Ovary (tissue), 9 donors: ENCODE results near the gene CCNB2. TPM values are rescaled to one million over a fixed set of nuclear protein-coding genes. Genes with fewer than 3 reads are reported as not detected.

Experiments
- DNase-seq, 5 donors: peaks; one replicate each; pipeline ENCODE4 v3.0.0-alpha.2; 2019 to 2020
- H3K27ac ChIP-seq, 2 donors: fragments of 200-600 bp; one replicate each; pipeline versions ENCODE4 v1.5.1 to v1.8.0; 2019 to 2022
- H3K27me3 ChIP-seq: fragments of 200-600 bp; one replicate; pipeline ENCODE4 v1.8.0; 2022
- H3K36me3 ChIP-seq: fragments of 200-600 bp; sonication (generic); one replicate; pipeline ENCODE4 v1.5.1; 2019
- H3K4me1 ChIP-seq: one replicate; pipeline ENCODE4 v1.8.1; 2013; ENCODE audit warnings: mild to moderate bottlenecking, moderate library complexity; ENCODE audit not compliant: insufficient read depth
- H3K4me3 ChIP-seq: fragments of 200-600 bp; sonication (generic); one replicate; pipeline ENCODE4 v1.5.1; 2017
- H3K9me3 ChIP-seq, 2 donors: fragments of 200-600 bp in 1 of 2; sonication (generic) in 1 of 2; one replicate each; pipeline versions ENCODE4 v1.5.1 to v1.8.1; 2013 to 2019; ENCODE audit warnings: mild to moderate bottlenecking in 1 of 2, moderate library complexity in 1 of 2
- EP300 ChIP-seq: sonication (generic); formaldehyde crosslinking; IDR thresholded peaks from one replicate; pipeline ENCODE4 v1.6.1; 2017; ENCODE audit warnings: antibody characterized with exemption
- POLR2A ChIP-seq: fragments of 450-650 bp; IDR thresholded peaks from one replicate; pipeline ENCODE4 v1.6.1; 2017; ENCODE audit warnings: antibody characterized with exemption, mild to moderate bottlenecking, moderate library complexity
- WGBS, 3 donors: extraction: QIAGEN DNeasy Blood & Tissue Kit in 1 of 3; methylation state at CpG; one replicate each; pipeline versions ENCODE4 v1.1.5 to v1.1.7; 2013 to 2017; 5-methylcytosine and 5-hydroxymethylcytosine counted together
- intact Hi-C, 4 donors: fragments of 100-400 bp; cut with DNase I; formaldehyde crosslinking; loops; one replicate each; pipeline versions ENCODE4 v1.11.0 to v1.15.1; 2022 to 2023
- polyA plus RNA-seq, 2 donors: library from polyadenylated mRNA; stranded (reverse); fragments of 200-250 nt in 1 of 2; fragments of 350-450 nt in 1 of 2; fragmentation: Illumina TruSeq in 1 of 2; extraction: RNeasy Lipid Tissue Mini Kit (QIAGEN cat#74804) in 1 of 2; gene quantifications; one replicate each; pipeline ENCODE4 v1.2.3, GENCODE V29; 2013 to 2014
- total RNA-seq, 7 donors: library from RNA; depleted of rRNA in 2 of 7; stranded (reverse); fragments of >200 nt in 2 of 7; fragmentation: NEBNext Ultra II Directional in 3 of 7; extraction: Animal tissue kit (Norgen Biotek cat#: 25700) in 3 of 7; gene quantifications; one replicate each; pipeline versions ENCODE4 v1.1.0 to v1.2.4, GENCODE V29; 2016 to 2023
- TF ChIP-seq, protein P1 (sequence below), 3 donors: fragments of 450-650 bp in 2 of 3; fragments of 200-600 bp in 1 of 3; IDR thresholded peaks; one replicate each; pipeline versions ENCODE4 v1.5.1 to v1.8.0; 2016 to 2022; ENCODE audit warnings: antibody characterized with exemption in 3 of 3, mild to moderate bottlenecking in 1 of 3
- donor health status: DM: no; HTN: no; CAD: no; lungs with moderate emphysema.
- donor health status: DM: no; HTN: no; CAD: no.
- donor health status: Bipolar disorder and iron deficiency.
- donor health status: DM: yes; HTN: yes; CAD: no.
- donor health status: DM: no; HTN: no; CAD: no.
- donor health status: DM: yes; HTN: yes; CAD: no.

The CCNB2 gene
- total and polyA plus RNA-seq, 9 donors, result 0.28 to 2.5 (median 0.61) TPM; not detected in 1

- no peak overlapping the region for H3K4me3 ChIP-seq
- intact Hi-C loops, result no loop called here
- H3K9me3 ChIP-seq, result no peaks in the 10 kb centered on the region
- H3K27ac ChIP-seq, result no peak overlapping the region
- 88 to 95% (median 93%) methylated on average over 1 of the region's 1 CpG for WGBS, 3 donors
- TF ChIP-seq EP300, result no peak
- TF ChIP-seq, protein P1, sequence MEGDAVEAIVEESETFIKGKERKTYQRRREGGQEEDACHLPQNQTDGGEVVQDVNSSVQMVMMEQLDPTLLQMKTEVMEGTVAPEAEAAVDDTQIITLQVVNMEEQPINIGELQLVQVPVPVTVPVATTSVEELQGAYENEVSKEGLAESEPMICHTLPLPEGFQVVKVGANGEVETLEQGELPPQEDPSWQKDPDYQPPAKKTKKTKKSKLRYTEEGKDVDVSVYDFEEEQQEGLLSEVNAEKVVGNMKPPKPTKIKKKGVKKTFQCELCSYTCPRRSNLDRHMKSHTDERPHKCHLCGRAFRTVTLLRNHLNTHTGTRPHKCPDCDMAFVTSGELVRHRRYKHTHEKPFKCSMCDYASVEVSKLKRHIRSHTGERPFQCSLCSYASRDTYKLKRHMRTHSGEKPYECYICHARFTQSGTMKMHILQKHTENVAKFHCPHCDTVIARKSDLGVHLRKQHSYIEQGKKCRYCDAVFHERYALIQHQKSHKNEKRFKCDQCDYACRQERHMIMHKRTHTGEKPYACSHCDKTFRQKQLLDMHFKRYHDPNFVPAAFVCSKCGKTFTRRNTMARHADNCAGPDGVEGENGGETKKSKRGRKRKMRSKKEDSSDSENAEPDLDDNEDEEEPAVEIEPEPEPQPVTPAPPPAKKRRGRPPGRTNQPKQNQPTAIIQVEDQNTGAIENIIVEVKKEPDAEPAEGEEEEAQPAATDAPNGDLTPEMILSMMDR (IDR thresholded peaks at IDR 0.05), result no peak
- TF ChIP-seq POLR2A, result no peak
- H3K4me1 ChIP-seq, result no peaks in the 10 kb centered on the region
- no peaks in the 10 kb centered on the region for H3K27me3 ChIP-seq
- no peaks in the 10 kb centered on the region for H3K36me3 ChIP-seq
- no peak for DNase-seq
These were observed 35.5 kb upstream of the CCNB2 start for GRCh38 chr15:59069430-59069829.

- Histone ChIP-seq H3K4me1 (no peaks in the 10 kb centered on the region), H3K36me3 (no peaks in the 10 kb centered on the region), H3K27me3 (no peaks in the 10 kb centered on the region), H3K9me3 (no peaks in the 10 kb centered on the region), H3K4me3 (no peak overlapping the region), H3K27ac (no peak overlapping the region)
- TF ChIP-seq, protein P1 (IDR thresholded peaks at IDR 0.05), result no peak
- no peak for TF ChIP-seq POLR2A
- no peak for TF ChIP-seq EP300
- DNase-seq, result no peak
- WGBS, 3 donors, result 88 to 94% (median 94%) methylated on average over 1 of the region's 1 CpG
- intact Hi-C loops, result no loop called here
These were observed 30.3 kb upstream of the CCNB2 start for GRCh38 chr15:59074607-59075006.

DNA sequence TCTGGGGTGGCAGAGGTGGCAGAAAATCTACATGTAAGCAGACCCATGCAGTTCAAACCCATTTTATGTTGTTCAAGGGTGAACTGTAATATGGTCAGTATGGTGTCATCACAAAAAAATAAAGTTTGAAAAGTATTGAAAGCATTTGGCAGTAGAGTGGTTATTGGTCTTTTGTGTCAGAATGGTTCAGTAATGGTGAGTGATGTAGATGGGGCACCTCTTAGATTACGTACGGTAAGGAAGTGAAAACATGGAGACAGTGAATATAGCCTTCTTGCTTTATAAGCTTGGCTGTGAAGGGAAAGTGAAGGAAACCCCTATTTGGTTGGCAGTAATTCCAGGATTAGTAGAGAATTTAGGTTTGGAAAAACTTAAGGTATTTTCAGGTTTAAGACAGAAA, 17.2 kb upstream of the CCNB2 start:
- Histone ChIP-seq H3K36me3 (no peaks in the 10 kb centered on the region), H3K9me3 (no peaks in the 10 kb centered on the region), H3K4me1 (no peaks in the 10 kb centered on the region), H3K27ac (no peak overlapping the region), H3K27me3 (no peaks in the 10 kb centered on the region), H3K4me3 (no peak overlapping the region)
- no peak for DNase-seq
- no peak for TF ChIP-seq POLR2A
- no peak for TF ChIP-seq EP300
- TF ChIP-seq, protein P1 (IDR thresholded peaks at IDR 0.05), result no peak
- intact Hi-C loops, result no loop called here
- 95% methylated on average over 2 of the region's 2 CpGs for WGBS, 3 donors

DNA sequence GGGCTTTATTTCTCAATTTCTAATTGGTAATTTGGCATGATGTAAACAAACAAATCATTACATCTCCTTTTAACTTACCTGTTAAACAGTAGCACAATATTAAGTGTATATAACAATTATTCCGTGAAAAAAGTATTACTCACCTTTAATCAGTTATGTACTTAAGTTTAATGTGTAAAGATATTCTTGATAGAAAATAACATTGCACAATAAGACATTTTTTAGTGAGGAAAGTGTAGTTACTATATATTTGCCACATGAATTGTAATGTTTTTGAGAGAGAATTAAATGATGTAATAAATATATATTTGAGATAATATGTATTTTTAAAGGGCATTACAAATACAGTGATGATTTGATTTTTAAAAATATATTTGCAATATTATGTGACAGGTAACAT, 10.9 kb upstream of the CCNB2 start:
- 95 to 98% (median 96%) methylated on average over 1 of the region's 1 CpG for WGBS, 3 donors
- Histone ChIP-seq H3K36me3 (no peaks in the 10 kb centered on the region), H3K4me3 (no peak overlapping the region)

More for the DNA sequence above, 10.9 kb upstream of the CCNB2 start:
- Histone ChIP-seq H3K4me1 (no peaks in the 10 kb centered on the region), H3K27me3 (no peaks in the 10 kb centered on the region), H3K9me3 (no peaks in the 10 kb centered on the region), H3K27ac (no peak overlapping the region)
- no peak for TF ChIP-seq EP300
- TF ChIP-seq POLR2A, result no peak
- TF ChIP-seq, protein P1 (IDR thresholded peaks at IDR 0.05), result no peak
- intact Hi-C loops, result no loop called here
- DNase-seq, result no peak
